NCI-H510A (cell line): ENCODE data around the gene ARFGAP3.

Source experiments
- DNase-seq: peaks from one replicate; lab custom pipeline; 2025; lab: John Stamatoyannopoulos, UW

The ARFGAP3 gene

DNA sequence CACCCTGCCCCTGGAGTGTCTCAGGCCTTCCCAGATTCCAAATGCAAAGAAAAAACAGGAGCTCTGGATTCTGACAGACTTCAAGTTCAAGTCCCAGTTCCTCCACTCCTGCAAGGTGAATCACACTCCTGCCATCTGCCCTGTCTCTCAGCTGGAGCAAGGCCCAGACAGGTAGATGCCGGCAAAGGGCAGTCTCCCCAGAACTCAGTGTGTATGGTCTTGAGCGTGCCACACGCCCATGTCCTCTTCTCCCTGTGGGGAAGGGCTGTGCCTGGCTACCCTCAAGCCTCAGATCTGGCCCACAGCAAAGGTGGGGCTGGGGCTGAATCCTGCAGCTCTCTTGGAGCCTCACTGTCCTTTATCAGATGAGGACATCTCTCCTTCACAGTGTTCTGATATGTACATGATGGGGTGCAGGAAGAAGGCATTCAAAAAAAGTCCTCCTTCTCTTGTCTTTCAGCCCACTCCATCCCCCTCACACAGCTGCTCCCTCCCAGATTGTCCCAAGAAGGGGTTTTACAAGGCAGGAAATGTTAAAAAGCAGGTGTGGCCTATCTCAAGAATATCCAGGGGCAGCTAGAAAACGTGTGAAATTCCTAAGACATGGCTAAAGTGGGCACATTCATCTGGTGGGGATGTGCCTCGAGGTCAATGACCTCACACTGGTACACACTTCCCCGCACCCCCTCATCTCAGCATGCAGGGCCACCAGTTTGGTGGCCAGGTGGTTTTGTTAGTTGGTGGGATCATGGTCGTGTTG lies 27.7 kb upstream of the ARFGAP3 start:
- DNase-seq, result no peak

DNA sequence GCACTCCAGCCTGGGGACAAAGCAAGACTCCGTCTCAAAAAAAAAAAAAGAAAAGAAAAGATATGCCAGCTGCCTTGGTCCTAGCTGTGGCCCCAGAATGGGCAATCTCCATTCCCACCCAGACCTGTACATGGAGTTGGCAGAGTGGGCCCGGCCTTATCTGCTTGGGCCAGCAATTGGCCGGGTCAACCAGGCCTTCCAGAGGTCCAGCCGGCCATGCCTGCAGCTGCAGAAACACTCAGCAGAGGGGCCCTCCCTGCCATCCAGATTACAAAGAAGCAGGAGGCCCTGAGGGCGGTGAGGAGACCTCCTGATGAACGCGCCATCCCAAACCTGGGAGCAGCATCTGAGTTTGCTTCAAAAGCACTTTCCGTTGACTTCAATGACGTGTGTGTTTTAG lies 26.9 kb upstream of the ARFGAP3 start:
- no peak for DNase-seq

DNA sequence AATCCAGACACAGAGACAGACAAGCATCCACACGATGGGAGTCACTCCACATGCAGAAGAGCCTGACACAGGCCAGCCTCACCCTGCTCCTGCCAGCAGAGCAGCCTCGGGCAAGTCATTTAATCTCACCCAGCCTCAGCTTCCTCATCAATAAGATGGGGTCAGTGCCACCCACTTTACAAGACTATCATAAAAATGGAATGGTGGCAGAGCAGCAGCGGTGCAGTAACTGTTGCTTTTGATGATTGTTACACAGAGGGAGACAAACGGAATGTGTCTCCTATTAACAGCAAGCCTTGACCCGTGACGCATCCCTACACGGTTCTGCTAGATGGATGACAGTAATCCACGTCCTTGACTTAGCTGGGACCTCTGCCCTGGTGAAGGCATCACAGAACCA lies 26.0 kb upstream of the ARFGAP3 start:
- no peak for DNase-seq

DNA sequence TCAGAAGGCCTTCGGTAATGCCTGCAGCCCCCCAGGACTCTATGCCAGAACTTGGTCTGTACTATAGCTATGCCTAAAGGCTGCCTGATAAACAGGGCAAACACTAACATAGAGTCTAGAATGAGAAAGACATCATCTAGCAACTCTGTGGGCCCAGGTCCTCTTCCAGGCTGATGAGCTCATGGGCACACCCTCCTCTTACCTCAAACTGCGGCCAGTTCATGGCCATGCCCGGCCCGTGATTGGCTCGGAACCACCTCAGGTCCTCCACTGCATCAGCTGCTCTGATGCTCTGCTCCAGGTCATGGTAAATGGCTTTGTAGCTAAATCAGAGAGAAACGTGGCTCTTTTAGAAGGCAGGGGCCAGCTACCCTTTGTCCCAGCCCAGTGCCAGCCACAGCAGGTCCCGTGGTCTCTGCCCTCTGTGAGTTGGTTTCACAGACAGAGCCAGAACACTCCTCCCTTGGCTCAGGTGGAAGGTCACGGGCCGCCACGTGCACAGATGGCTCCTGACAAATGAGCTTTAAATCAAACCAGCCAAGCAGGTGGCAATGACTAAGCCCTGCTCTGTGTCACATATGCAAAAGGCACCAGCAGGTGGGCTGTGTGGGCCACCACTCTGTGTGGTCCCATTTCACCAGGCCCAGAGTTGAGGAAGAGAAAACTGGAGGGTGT lies 25.0 kb upstream of the ARFGAP3 start:
- DNase-seq, result no peak

DNA sequence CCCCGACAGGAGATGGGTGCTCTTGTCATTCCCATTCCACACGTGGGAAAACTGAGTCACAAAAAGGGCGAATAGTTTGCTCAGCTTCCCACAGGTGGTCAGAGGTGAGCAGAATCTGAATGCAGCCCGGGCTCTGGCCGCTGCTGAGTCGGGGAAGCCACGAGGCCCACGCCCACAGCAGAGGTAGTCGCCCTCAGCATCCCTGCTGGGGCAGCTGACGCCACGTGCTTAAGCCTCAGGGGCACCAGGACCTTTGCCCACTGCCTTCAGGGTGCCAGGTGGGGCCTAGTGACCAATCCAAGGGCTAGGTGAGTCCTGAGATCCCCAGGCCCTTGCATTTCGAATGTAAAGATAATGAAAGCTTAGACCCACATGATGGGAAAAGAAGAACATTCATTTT lies 24.2 kb upstream of the ARFGAP3 start:
- DNase-seq, result no peak

DNA sequence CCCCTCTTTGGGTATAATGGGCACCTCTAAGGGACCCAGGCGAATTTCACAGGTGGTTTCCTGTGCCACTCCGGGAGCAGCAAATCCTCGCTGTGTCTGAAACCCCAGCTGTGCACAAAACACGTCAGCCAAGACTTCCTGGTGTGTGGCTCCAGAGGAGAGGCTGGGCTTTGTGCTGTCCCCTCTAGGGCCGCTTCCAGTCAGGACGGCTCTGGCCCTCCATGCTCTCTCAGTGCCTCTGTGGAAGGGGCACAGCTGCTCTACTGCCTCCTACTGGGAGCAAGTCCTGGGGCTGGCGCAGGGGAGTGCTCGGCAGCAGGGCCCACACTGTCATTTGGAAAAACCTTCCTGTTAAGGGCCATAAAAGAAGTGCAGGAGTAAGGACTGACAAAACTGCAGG lies 23.7 kb upstream of the ARFGAP3 start:
- DNase-seq, result no peak

DNA sequence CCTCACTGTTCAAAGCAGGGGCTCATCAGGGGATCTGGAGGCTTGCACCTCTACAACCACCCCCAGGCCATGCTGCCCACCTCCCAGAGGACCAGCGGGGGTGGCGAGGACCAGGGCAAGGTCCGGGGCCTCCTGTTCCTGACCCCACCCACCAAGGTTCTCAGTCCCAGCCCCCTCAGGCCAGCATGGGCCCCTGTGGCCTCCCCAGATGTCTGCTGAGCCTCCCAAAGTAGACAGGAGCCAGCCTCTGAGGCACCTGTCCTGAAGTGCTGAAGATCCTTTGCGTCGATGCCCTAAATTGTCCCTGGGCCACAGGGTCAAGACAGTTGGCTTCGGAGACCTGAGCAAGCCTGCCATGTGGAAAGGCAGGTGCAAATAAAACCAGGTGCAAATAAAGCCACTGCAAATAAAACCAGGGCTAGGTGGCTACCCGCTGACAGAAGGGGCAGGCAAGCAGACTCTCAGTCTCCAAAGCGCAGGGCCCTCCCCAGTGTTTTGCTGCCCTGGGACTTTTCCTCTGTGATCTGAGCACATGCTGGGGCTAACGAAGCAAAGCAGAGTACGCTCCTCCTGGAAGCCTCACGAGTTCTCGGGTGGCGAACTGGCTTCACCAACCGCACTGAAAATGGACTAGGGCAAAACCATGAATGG lies 22.4 kb upstream of the ARFGAP3 start:
- DNase-seq, result no peak

DNA sequence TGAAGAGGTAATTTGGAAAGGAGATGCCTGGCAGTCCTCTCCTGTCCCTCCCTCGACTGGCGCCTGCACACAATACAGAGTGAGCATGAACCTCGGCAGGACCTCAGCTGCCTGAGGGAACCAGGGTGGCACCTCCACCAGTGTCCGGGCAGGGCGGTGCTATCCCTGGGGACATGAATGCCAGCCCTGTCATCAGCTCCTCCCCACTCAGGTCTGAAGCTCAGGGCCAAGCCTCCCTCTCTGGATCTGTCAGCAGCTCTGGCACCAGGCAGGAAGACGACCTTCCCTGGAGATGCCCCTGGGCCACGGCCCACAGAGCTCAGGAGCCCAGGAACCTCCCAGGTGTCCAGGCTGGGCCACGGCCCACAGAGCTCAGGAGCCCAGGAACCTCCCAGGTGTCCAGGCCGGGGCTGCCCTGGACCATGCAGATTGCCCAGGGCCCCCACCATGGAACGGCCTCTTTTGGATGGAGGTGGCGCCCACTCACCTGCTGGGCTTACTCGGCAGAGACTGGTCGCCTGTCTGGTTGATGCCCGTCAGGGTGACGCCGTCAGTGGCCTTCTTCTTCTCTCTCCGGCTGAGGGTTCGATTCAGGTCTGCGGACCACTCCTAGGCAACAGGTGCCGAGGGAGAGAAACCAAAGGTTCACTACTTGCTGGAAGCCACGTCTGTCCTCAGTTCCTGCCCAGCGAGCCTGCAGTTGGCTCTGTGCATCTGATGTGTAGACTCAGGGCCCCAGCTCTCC lies 21.7 kb upstream of the ARFGAP3 start:
- DNase-seq, result no peak

DNA sequence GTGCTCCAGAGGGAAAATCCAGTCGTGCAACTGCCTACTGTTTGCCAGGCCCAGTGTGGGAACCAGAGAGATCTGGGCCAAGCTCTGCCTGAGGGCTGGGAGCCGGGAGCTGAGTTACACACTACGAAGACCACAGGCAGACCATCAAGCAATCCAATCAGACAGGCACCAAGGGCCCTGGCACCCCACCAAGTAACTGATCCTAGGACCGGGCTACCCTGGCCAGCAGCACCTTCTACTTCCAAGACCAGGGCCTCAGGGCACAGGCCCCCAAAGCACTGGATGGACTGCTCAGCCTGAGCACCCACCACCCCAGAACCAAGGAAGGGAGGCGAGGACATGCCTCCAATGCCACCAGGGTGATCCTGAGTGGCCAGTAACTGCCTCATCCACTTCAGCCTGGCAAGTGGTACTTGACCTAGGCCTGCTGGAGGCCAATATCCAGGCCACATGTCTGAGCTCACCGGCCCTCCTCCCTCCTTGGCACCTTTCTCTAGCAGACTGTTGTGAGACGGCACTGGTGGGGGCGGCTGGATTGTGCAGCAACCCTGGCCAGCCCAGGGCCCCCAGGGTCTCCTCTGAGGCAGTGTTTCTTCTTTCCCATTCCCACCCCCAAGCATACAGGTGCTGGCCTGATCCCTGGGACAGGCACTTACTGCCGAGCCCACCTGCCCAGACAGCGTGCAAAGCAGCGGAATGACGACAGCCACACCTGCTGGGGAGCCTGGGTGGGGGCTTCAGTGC lies 20.7 kb upstream of the ARFGAP3 start:
- DNase-seq, result no peak

DNA sequence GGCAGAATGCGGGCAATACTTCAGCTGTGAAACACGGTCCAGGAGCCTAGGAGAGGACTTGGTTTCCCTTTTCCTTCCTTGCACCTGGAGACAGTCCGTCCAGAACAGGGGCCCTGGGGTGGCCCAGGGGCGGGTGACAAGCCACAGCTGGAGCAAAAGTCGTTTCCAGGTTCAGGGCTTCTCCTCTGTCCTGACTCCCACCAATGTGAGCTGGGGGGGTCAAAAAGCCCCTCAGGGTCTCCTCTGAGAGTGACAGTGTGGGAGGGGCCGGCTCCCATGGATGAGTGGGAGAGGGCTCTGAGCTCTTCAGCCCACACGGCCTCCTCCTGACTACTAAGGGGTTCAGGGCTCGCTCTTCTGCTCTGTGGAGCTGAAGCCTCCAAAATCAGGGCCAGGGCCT lies 20.1 kb upstream of the ARFGAP3 start:
- no peak for DNase-seq

DNA sequence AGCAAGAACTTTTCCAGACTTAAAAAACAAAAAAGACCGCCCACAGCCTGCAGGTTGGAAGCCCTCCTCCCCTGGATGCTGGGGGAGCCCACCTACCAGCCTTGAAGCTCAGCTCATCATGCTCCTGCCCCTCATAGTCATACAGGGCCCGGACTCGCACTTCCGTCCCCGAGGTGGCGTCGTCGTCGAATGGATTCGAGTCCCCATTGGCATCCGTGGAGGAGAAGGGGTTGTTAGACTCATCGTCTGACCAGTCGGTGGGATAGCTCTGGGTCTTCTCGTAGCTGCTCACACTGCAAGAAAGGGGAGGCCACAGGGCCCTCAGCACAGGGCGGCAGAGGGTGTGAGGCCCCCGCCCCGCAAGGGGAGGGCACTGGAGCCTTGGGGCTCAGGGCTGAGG lies 19.0 kb upstream of the ARFGAP3 start:
- no peak for DNase-seq

DNA sequence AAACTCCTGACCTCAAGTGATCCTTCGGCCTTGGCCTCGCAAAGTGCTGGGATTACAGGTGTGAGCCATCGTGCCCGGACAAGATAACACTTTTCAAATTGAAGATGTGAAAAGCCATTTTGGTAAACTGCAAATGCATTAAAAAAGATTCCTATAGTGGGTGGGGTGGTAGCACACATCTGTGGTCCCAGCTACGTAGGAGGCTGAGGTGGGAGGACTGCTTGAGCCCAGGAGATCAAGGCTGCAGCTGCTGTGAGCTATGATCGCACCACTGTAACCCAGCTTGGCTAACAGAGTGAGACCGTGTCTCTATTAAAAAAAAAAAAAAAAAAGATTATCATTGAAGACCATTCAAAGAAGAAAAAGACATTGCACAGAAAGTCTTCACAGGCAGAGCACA lies 16.9 kb upstream of the ARFGAP3 start:
- no peak for DNase-seq

DNA sequence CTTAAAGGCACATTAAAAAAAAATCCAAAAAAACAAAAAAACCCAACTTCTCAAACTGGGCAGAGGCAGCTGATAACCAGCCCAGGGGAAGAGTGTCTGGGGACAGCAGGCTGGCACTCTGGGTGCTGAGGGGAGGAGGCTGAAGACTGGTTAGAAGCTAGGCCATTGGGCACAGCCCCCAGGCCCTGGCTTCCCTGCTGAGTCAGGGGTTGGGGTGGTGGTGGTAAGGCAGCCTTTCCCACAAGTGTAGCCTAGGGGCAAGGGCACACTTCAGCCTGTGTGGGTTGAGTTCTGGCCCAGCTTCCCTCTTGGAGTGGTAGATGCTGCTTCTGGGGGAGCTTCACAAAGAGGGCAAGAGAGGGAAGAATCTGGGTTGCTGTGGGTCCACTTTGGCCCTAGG lies 16.3 kb upstream of the ARFGAP3 start:
- DNase-seq, result no peak

DNA sequence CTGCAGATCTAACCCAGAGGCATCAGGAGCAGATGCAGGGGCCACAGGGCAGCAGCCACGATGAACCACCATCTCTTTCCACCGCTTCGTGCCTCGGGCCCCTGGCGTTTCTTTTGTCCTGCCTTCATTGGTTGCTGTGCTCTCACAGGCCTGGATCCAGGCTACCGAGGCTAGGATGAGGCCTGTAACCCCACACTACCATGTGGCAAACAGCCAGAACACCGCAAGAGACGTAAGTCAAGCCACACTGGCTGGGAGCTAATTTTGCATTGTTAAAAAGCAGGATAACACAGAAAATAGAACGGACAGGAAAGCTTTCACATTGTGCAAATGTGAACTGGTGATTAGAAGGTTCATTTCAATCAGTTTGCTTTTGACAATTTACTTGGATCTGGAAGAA lies 15.7 kb upstream of the ARFGAP3 start:
- DNase-seq, result no peak

DNA sequence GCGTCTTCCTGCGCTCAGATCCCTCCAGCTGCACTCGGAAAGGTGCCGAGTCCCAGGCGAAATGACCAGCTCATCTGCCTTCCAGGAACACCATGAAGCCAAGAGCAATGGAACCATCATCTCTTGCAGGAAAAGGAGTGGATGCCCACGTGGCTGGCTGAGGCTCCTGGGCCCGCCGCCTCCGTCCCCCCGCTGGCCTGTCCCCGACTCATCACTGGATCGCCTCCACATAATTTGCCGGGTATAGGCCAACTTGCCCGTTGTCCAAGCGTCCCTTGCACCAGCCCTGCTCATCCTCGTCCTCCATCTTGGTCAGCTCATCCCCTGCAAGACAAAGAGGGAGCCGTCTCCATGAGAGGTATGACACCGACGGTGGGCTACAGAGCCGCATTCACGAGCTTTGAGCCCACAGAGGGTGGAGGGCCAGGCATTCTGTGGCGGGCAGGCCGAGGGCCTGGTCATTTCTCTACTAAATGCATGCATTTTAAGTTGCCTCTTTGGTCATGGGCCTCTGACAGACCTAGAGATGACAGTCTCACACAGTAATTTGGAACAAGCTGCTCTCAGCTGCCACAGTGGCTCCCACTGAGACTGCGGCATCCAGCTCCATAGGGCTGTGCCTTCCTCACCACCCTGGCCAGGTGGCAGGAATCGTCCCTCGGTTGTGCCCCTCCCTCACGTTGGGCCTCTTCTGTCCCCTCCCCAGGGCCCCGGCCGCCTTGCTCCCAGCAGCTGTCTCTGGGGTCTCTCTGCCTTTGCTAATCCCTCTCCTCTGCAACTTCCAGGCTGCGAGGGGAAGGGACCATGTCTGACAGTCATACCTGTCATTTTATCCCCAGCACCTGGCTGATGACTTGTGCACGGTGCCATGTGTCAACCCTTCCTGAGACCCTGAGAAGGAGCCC lies 14.3 kb upstream of the ARFGAP3 start:
- no peak for DNase-seq

DNA sequence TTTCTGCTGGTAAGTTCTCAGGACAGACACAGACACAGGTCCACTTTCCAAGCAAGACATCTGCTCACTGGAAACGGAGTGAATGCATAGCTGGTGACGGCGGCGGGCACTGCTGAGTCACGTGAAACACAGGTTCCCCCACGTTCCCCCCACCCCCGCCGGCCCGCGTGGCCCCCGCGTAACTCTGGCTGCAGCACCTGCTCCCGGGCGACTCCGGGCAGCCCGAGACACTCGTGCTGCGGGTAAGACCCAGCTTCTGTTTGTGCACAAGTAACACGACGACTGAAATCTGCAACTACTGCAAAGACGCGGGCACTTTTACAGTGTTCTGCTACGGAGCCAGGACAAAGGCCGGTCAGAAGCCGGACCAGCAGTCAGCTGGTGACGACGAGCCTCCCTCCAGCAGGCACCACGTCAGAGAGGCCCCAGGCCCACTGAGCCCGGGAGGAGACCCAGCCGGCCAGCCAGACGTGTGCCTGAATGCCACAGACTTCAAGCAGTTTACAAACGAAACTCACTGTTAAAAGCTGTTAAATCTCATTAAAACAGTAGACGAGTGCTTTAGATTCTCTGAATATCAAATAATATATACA lies 12.9 kb upstream of the ARFGAP3 start:
- no peak for DNase-seq

DNA sequence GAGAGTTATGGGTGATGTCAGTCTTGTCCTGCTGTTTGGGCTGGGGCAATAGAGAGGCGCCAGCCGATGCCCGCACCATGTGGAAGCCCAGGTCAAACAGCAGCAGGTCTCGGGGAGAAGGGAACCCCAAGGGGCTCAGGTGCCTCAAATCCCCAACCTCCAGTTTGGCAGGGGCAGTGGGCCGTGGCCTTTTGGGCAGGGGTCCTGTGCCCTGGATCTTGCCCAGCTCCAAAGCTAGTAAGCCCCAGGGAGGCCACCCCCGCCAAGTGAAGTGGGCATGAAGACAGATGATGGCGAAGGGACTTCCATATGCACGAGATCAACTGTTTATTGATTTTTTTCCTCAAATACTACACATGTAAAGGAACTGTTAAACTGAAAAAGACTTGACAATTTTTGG lies 12.4 kb upstream of the ARFGAP3 start:
- DNase-seq, result no peak

DNA sequence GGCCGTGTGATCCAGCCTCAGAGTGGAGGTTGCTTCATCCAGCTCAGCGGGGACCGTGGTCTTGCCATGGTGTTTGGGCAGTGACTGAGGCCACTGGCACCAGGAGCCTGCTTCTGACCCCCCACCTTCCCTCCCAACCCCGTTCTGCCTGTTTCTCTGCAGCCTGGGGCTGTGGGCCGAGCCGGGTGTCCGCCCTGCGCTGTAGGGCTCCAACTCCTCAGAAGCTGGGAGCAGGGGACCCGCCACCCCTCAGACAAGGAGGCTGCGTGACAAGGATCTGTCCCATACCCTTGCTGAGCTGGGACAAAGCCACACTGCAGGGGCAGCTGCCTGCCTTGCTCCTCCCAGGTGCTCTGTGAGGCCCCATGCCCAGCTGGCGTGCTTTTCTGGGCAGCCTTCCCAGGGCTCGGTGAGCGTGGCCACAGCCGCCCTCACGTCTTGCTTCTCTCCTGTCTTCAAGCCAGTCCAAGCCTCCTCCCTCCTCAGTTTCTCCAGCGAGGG lies 11.7 kb upstream of the ARFGAP3 start:
- DNase-seq, result no peak

DNA sequence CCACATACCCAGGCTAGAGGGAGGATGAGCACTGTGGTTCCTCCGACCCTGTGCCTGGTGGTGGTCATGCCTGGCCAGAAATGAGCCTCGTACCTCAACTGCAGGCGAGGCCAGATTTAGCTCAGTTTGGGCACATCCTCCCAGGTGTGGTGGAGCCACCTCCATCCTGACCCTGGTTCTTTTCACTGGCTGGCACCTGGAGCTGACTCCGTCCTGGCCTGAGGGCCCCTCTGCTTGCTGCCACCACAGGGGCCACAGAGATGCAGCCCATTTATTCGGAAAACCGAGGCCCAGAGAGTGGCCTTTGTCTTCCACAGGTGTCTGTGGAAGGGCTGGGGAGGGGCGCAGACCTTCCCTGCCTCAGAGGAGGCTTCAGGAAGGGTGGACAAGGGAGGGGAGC lies 9.0 kb upstream of the ARFGAP3 start:
- DNase-seq, result no peak

DNA sequence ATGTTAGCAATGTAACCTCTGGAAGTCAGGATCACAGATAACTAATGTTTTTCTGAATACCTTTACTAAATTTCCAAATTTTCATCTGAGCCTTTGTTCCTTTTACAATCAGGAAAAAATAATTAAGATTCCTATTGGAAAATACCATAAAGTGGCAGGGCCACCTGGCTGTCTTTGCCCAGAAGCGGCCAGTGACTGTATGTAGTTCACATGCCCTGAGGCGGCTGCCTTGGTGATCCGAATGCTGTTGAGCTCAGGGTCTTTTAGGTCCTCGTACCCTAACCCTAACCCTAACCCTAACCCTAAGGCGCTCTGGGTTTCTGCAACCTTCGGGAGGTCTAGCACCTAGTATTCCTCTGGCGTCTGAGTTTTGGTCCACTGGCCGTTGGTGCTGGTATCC lies 8.5 kb upstream of the ARFGAP3 start:
- DNase-seq, result no peak
